Suprapubic skin (tissue), 3 donors: ENCODE measurements around the gene TBC1D19.

Source experiments
- EP300 ChIP-seq: sonication (generic); formaldehyde crosslinking; IDR thresholded peaks from one replicate; pipeline ENCODE4 v1.6.1; 2017; ENCODE audit warnings: antibody characterized with exemption
- POLR2A ChIP-seq, 2 donors: fragments of 450-650 bp; IDR thresholded peaks; one replicate each; pipeline ENCODE4 v1.6.1; 2017; ENCODE audit warnings: antibody characterized with exemption in 2 of 2, mild to moderate bottlenecking in 2 of 2, moderate library complexity in 2 of 2
- TF ChIP-seq, protein P1 (sequence below), 2 donors: fragments of 200-600 bp in 1 of 2; fragments of 450-650 bp in 1 of 2; sonication (generic) in 1 of 2; IDR thresholded peaks; one replicate each; pipeline ENCODE4 v1.5.1; 2016 to 2019; ENCODE audit warnings: antibody characterized with exemption in 2 of 2, mild to moderate bottlenecking in 1 of 2, moderate library complexity in 1 of 2

DNA sequence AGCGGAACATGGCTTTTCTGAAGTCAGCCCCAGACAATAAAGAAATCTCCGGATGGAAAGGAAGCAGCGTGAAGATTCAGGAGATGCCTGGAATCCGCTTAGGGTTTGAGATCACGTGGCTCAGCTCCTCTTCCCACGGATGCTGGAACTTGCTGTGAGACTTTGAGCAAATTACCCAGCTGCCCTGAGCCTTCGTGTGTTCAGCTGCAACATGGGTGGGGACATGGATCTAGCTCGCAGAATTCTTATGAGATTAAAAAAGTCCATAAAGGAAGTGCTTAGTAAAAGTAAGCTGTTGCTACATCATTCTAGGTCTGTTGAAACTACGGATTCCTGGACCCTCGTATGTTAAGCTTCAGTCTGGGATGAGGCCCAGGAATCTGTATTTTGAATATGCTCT lies 221.0 kb downstream of the TBC1D19 start:
- TF ChIP-seq EP300 (no peak), POLR2A (IDR thresholded peaks at IDR 0.05) (no peak)
- TF ChIP-seq, protein P1, sequence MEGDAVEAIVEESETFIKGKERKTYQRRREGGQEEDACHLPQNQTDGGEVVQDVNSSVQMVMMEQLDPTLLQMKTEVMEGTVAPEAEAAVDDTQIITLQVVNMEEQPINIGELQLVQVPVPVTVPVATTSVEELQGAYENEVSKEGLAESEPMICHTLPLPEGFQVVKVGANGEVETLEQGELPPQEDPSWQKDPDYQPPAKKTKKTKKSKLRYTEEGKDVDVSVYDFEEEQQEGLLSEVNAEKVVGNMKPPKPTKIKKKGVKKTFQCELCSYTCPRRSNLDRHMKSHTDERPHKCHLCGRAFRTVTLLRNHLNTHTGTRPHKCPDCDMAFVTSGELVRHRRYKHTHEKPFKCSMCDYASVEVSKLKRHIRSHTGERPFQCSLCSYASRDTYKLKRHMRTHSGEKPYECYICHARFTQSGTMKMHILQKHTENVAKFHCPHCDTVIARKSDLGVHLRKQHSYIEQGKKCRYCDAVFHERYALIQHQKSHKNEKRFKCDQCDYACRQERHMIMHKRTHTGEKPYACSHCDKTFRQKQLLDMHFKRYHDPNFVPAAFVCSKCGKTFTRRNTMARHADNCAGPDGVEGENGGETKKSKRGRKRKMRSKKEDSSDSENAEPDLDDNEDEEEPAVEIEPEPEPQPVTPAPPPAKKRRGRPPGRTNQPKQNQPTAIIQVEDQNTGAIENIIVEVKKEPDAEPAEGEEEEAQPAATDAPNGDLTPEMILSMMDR (IDR thresholded peaks at IDR 0.05) = no peak
